ENCODE results near the gene GARIN5B.

Gene GARIN5B

DNA sequence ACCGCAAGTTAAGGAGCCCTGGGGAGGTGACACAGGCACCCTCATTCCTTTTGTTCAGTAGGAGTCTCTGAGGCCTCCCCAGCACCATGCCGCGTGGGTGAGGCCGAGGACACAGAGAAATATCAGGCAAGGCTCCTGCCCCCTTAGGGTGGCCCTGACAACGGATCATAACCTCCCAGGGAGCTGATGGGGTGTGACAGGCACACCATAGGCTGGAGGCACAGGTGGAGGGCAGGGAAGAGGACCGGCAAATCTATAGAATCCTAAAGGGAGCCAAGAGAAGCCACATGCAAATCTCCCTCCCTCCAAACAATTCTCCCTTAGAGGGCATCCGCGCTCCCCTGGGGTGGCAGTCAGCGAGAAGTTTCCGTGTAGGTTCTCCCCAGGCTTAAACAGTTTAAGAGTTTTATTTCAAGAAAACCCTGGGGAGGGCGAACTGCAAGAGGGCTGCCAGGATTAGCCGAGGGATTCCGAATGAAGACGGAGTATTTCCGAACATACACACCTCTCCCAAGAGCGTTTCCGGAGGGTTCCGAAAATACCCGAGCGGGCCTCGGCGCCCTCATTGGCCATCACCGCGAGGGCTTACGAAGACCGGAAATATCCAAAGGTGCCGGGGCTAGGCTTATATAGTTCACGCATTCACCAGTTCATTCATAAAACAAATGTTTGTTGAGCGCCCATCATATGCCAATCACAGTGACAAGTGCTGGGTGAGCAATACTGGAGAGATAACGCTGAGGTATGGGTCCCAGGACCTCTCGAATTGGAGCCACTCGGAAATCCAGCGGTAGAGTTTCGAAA, 22.1 kb upstream of the GARIN5B start:
- DNase-seq (ENCODE audit: low spot score): peak; percentile 97
- TF ChIP-seq, protein P1, sequence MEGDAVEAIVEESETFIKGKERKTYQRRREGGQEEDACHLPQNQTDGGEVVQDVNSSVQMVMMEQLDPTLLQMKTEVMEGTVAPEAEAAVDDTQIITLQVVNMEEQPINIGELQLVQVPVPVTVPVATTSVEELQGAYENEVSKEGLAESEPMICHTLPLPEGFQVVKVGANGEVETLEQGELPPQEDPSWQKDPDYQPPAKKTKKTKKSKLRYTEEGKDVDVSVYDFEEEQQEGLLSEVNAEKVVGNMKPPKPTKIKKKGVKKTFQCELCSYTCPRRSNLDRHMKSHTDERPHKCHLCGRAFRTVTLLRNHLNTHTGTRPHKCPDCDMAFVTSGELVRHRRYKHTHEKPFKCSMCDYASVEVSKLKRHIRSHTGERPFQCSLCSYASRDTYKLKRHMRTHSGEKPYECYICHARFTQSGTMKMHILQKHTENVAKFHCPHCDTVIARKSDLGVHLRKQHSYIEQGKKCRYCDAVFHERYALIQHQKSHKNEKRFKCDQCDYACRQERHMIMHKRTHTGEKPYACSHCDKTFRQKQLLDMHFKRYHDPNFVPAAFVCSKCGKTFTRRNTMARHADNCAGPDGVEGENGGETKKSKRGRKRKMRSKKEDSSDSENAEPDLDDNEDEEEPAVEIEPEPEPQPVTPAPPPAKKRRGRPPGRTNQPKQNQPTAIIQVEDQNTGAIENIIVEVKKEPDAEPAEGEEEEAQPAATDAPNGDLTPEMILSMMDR (IDR thresholded peaks at IDR 0.05; ENCODE audit: extremely low read depth, missing control alignments): no peak

- peak; percentile 75 for DNase-seq (ENCODE audit: low spot score)
- TF ChIP-seq, protein P1 (IDR thresholded peaks at IDR 0.05; ENCODE audit: extremely low read depth, missing control alignments): peak; percentile 8
Observed at GRCh38 chr19:55384131-55384919, 21.3 kb upstream of the GARIN5B start, which contains the start of gene TMEM238. Gene TMEM238 (minus strand): TSS chr19:55384292. CDS start chr19:55384259, 33 bp downstream.

- TF ChIP-seq, protein P1 (IDR thresholded peaks at IDR 0.05; ENCODE audit: extremely low read depth, missing control alignments): peak; percentile 37
- DNase-seq (ENCODE audit: low spot score): peak; percentile 90
Observed at GRCh38 chr19:55383279-55384130, 20.4 kb upstream of the GARIN5B start.

- TF ChIP-seq, protein P1 (IDR thresholded peaks at IDR 0.05; ENCODE audit: extremely low read depth, missing control alignments): no peak
Observed at GRCh38 chr19:55382522-55383054, 19.5 kb upstream of the GARIN5B start.

GRCh38 chr19:55382013-55382412, 19.0 kb upstream of the GARIN5B start:
- TF ChIP-seq, protein P1 (IDR thresholded peaks at IDR 0.05; ENCODE audit: extremely low read depth, missing control alignments): no peak
- DNase-seq (ENCODE audit: low spot score): no peak

More at GRCh38 chr19:55382522-55383054, 19.5 kb upstream of the GARIN5B start:
- no peak for DNase-seq (ENCODE audit: low spot score)

- no peak for DNase-seq (ENCODE audit: low spot score)
- TF ChIP-seq, protein P1 (IDR thresholded peaks at IDR 0.05; ENCODE audit: extremely low read depth, missing control alignments): no peak
Observed at GRCh38 chr19:55379174-55379573, 16.1 kb upstream of the GARIN5B start.

All from GM20000 (cell line).